Neural progenitor cell (in vitro differentiated cells): ENCODE results near the gene USE1. TPM values are rescaled to one million over a fixed set of nuclear protein-coding genes. Genes with fewer than 3 reads are reported as not detected.
"Not testable (repeated sequence)": the region's sequence is repeated elsewhere in the genome, so short reads cannot be mapped to it uniquely, and the experiment has no call there.

Experiments
- DNase-seq: peaks from one replicate; pipeline ENCODE4 v3.0.0-alpha.2; 2016; ENCODE audit warnings: low spot score
- H2AFZ ChIP-seq: fragments of 200-600 bp; sonication (generic); replicated peaks from 2 replicates; pipeline ENCODE4 v1.6.1; 2016; ENCODE audit warnings: antibody characterized with exemption
- H3F3A ChIP-seq: fragments of 200-600 bp; sonication (generic); 2 replicates; pipeline ENCODE4 v1.6.1; 2016; ENCODE audit warnings: antibody characterized with exemption, low read depth
- H3K27ac ChIP-seq: fragments of 200-600 bp; sonication (generic); 2 replicates; pipeline ENCODE4 v1.5.1; 2016; ENCODE audit warnings: mild to moderate bottlenecking
- H3K27me3 ChIP-seq: fragments of 200-600 bp; sonication (generic); 2 replicates; pipeline ENCODE4 v1.6.1; 2016; ENCODE audit warnings: mild to moderate bottlenecking, moderate library complexity
- H3K36me3 ChIP-seq: fragments of 200-600 bp; sonication (generic); 2 replicates; pipeline ENCODE4 v1.5.1; 2016
- H3K4me1 ChIP-seq: fragments of 200-600 bp; sonication (generic); 2 replicates; pipeline ENCODE4 v1.6.1; 2016; ENCODE audit warnings: mixed run types
- H3K4me2 ChIP-seq: fragments of 200-600 bp; sonication (generic); 2 replicates; pipeline ENCODE4 v1.6.1; 2016
- H3K4me3 ChIP-seq: fragments of 200-600 bp; sonication (generic); 2 replicates; pipeline ENCODE4 v1.5.1; 2016
- H3K79me2 ChIP-seq: fragments of 200-600 bp; sonication (generic); 2 replicates; pipeline ENCODE4 v1.6.1; 2016; ENCODE audit warnings: low read depth
- H3K9ac ChIP-seq: fragments of 200-600 bp; sonication (generic); 2 replicates; pipeline ENCODE4 v1.6.1; 2016
- H3K9me3 ChIP-seq: fragments of 200-600 bp; sonication (generic); 2 replicates; pipeline ENCODE4 v1.5.1; 2016; ENCODE audit warnings: low read depth
- H4K20me1 ChIP-seq: fragments of 200-600 bp; sonication (generic); 2 replicates; pipeline ENCODE4 v1.6.1; 2016; ENCODE audit warnings: low read depth
- H3K27ac Mint-ChIP-seq: 3 replicates; pipeline ENCODE4 v1.8.0; 2021; ENCODE audit warnings: mixed read lengths
- H3K27me3 Mint-ChIP-seq: 2 replicates; pipeline ENCODE4 v1.8.0; 2022; ENCODE audit warnings: low read depth, mild to moderate bottlenecking, inconsistent platforms, moderate library complexity, mixed read lengths; ENCODE audit not compliant: insufficient read depth
- H3K36me3 Mint-ChIP-seq: 3 replicates; pipeline ENCODE4 v1.8.0; 2021; ENCODE audit warnings: mixed read lengths
- H3K4me1 Mint-ChIP-seq: 3 replicates; pipeline ENCODE4 v1.8.0; 2021; ENCODE audit warnings: mixed read lengths
- H3K4me3 Mint-ChIP-seq: 3 replicates; pipeline ENCODE4 v1.8.0; 2021; ENCODE audit warnings: mild to moderate bottlenecking, moderate library complexity, mixed read lengths
- H3K9me3 Mint-ChIP-seq: 3 replicates; pipeline ENCODE4 v1.8.0; 2020; ENCODE audit warnings: mixed read lengths
- CTCF ChIP-seq: fragments of 200-600 bp; sonication (generic); IDR thresholded peaks from 2 replicates; pipeline ENCODE4 v1.5.1; 2017; ENCODE audit warnings: antibody characterized with exemption, mild to moderate bottlenecking
- EZH2 ChIP-seq: fragments of 200-600 bp; sonication (generic); IDR thresholded peaks from 2 replicates; pipeline ENCODE4 v1.6.1; 2017; ENCODE audit warnings: antibody characterized with exemption, mild to moderate bottlenecking, moderate library complexity
- EZH2phosphoT487 ChIP-seq: fragments of 200-600 bp; sonication (generic); IDR thresholded peaks from 2 replicates; pipeline ENCODE4 v1.6.1; 2017; ENCODE audit warnings: antibody characterized with exemption
- total RNA-seq: library from RNA; depleted of rRNA; stranded (reverse); fragments of >200 nt; gene quantifications from 2 replicates; pipeline ENCODE4 v1.2.3, GENCODE V29; 2015; ENCODE audit warnings: low replicate concordance

Gene USE1
- total RNA-seq, 1 donor from 2014 or later: 12.1 TPM

GRCh38 chr19:17184371-17184841, 30.8 kb upstream of the USE1 start:
- H3K27ac Mint-ChIP-seq: no peak overlapping the region
- no peaks in the 10 kb centered on the region for H3K9me3 ChIP-seq
- peaks cover 16% of the 10 kb centered on the region for H3F3A ChIP-seq
- TF ChIP-seq EZH2 (no peak), CTCF (no peak), EZH2phosphoT487 (no peak)
- peaks cover 6% of the 10 kb centered on the region for H3K27me3 Mint-ChIP-seq
- H3K4me1 Mint-ChIP-seq: peaks cover 7% of the 10 kb centered on the region
- H3K9me3 Mint-ChIP-seq: no peaks in the 10 kb centered on the region
- H4K20me1 ChIP-seq: no peaks in the 10 kb centered on the region
- no peaks in the 10 kb centered on the region for H3K79me2 ChIP-seq
- no peaks in the 10 kb centered on the region for H3K36me3 ChIP-seq
- H3K27ac ChIP-seq: no peak overlapping the region
- DNase-seq: no peak
- no peak overlapping the region for H3K9ac ChIP-seq
- peaks cover 8% of the 10 kb centered on the region for H3K4me1 ChIP-seq
- no peak overlapping the region for H3K4me3 ChIP-seq
- H3K36me3 Mint-ChIP-seq: peaks cover 20% of the 10 kb centered on the region
- H3K4me2 ChIP-seq: no peak overlapping the region
- no peak overlapping the region for H3K4me3 Mint-ChIP-seq
- H3K27me3 ChIP-seq: no peaks in the 10 kb centered on the region
- H2AFZ ChIP-seq: no peak overlapping the region

DNA sequence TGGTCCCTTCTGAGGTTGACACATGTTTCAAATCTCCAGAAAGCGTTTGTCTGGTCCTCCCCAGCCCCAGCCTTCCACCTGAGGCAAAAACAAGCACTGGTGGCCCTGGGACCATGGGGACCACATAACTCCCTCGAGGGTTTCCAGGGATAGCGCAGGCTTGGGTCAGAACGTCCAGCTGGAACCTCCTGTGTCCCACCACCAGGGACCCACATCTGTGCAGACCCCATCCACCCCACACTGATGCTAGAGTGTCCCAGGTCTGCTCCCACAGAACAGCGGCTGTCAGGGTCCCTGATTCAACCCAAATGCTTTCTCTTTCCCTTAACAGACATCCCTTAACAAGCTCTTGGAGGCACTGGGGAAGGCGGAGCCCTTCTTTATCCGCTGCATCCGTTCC, 29.6 kb upstream of the USE1 start:
- peaks cover 7% of the 10 kb centered on the region for H3K4me1 Mint-ChIP-seq
- H3K4me2 ChIP-seq: no peak overlapping the region
- H2AFZ ChIP-seq: no peak overlapping the region
- no peaks in the 10 kb centered on the region for H3K27me3 ChIP-seq
- H3K27ac ChIP-seq: no peak overlapping the region
- TF ChIP-seq EZH2phosphoT487 (no peak), CTCF (no peak), EZH2 (no peak)
- H3K36me3 Mint-ChIP-seq: peaks cover 19% of the 10 kb centered on the region
- no peak for DNase-seq
- no peak overlapping the region for H3K27ac Mint-ChIP-seq
- H3K9me3 Mint-ChIP-seq: no peaks in the 10 kb centered on the region
- H3K4me3 ChIP-seq: no peak overlapping the region
- H3K9ac ChIP-seq: no peak overlapping the region
- H3K27me3 Mint-ChIP-seq: peaks cover 6% of the 10 kb centered on the region
- no peaks in the 10 kb centered on the region for H3K9me3 ChIP-seq
- no peaks in the 10 kb centered on the region for H4K20me1 ChIP-seq
- H3K36me3 ChIP-seq: no peaks in the 10 kb centered on the region
- peaks cover 10% of the 10 kb centered on the region for H3F3A ChIP-seq
- no peak overlapping the region for H3K4me3 Mint-ChIP-seq
- H3K79me2 ChIP-seq: no peaks in the 10 kb centered on the region
- H3K4me1 ChIP-seq: peaks cover 8% of the 10 kb centered on the region

- H3K9me3 ChIP-seq, H3K4me1 ChIP-seq, H3F3A ChIP-seq, H3K9me3 Mint-ChIP-seq, H3K4me1 Mint-ChIP-seq, H2AFZ ChIP-seq, H3K79me2 ChIP-seq, H3K27ac ChIP-seq, H4K20me1 ChIP-seq, H3K9ac ChIP-seq, H3K36me3 ChIP-seq, H3K27me3 ChIP-seq, H3K4me3 Mint-ChIP-seq, H3K27me3 Mint-ChIP-seq, H3K4me3 ChIP-seq, H3K27ac Mint-ChIP-seq, H3K4me2 ChIP-seq, DNase-seq: not testable (repeated sequence)
- peaks cover 21% of the 10 kb centered on the region for H3K36me3 Mint-ChIP-seq
These were observed 23.4 kb upstream of the USE1 start for GRCh38 chr19:17191736-17192135.

DNA sequence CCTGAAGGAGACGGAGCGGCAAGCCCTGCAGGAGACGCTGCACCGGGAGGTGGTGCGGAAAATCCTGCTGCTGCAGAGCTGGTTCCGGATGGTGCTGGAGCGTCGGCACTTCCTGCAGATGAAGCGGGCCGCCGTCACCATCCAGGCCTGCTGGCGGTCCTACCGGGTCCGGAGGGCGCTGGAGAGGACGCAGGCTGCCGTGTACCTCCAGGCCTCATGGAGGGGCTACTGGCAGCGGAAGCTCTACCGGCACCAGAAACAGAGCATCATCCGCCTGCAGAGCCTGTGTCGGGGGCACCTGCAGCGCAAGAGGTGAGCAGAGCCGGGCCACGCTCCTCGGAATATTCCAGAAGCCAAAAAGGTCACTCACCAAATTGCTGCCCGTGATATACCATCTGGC, 22.4 kb upstream of the USE1 start:
- Mint-ChIP-seq H3K27me3 (peaks cover 2% of the 10 kb centered on the region), H3K4me1 (no peaks in the 10 kb centered on the region), H3K36me3 (peaks cover 21% of the 10 kb centered on the region), H3K9me3 (no peaks in the 10 kb centered on the region), H3K4me3 (no peak overlapping the region), H3K27ac (no peak overlapping the region)
- DNase-seq: no peak
- no peak overlapping the region for H3K4me2 ChIP-seq
- H3F3A ChIP-seq: no peaks in the 10 kb centered on the region
- H3K9me3 ChIP-seq: no peaks in the 10 kb centered on the region
- no peak overlapping the region for H3K27ac ChIP-seq
- no peaks in the 10 kb centered on the region for H3K79me2 ChIP-seq
- TF ChIP-seq EZH2phosphoT487 (no peak), CTCF (no peak), EZH2 (no peak)
- H2AFZ ChIP-seq: no peak overlapping the region
- no peaks in the 10 kb centered on the region for H3K27me3 ChIP-seq
- H3K9ac ChIP-seq: no peak overlapping the region
- no peaks in the 10 kb centered on the region for H4K20me1 ChIP-seq
- H3K4me1 ChIP-seq: no peaks in the 10 kb centered on the region
- H3K36me3 ChIP-seq: no peaks in the 10 kb centered on the region
- no peak overlapping the region for H3K4me3 ChIP-seq
